Measurements from ENCODE around the gene IFT57.
"Not testable (repeated sequence)": the region's sequence is repeated elsewhere in the genome, so short reads cannot be mapped to it uniquely, and the experiment has no call there.

Gene IFT57, protein sequence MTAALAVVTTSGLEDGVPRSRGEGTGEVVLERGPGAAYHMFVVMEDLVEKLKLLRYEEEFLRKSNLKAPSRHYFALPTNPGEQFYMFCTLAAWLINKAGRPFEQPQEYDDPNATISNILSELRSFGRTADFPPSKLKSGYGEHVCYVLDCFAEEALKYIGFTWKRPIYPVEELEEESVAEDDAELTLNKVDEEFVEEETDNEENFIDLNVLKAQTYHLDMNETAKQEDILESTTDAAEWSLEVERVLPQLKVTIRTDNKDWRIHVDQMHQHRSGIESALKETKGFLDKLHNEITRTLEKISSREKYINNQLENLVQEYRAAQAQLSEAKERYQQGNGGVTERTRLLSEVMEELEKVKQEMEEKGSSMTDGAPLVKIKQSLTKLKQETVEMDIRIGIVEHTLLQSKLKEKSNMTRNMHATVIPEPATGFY

DNA sequence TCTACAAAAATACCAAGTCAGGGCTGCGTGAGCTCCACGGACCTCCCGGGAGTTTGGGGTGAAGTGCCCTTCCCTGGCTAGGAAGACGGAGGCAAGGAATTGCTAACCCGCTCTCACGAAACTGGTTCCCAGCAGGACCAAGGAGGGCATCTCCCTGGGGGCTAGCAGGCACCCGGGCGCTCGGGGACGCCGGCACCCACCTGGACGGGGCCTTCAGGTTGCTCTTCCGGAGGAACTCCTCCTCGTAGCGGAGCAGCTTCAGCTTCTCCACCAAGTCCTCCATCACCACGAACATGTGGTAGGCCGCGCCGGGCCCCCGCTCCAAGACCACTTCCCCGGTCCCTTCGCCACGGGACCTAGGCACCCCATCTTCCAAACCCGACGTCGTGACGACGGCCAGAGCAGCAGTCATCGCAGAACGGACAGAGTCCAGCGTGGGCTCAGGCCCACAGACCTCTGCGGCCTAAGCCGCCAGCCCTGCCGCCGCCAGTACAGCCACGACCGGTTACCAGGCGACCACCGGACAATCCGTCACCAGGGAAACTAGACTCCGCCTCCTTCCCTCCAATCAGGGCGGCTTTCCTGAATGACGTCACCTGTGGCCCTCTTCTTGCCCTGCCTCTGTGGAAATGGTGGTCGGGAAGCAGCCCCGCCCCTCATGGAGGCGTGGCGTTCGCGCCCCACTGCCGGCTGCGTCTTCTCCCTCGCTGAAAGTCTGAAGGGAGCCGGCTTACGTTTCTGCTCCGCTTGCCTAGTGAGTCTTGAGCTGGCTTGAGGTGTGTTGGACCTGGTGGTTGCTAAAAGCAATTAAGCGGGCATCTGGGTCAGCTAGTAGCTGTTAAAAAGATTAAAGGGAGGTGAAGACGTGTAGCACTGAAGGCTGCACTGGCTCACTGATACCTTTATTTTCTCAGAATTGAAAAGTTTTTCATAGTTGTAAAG lies at the start of gene IFT57:
Gene IFT57 (minus strand): TSS at position 514 of the 942 bp plus-strand sequence. CDS start 102 bp downstream, at position 412.
- peak; percentile 99 for DNase-seq

GRCh38 chr3:108271626-108272025 lies 49.4 kb upstream of the IFT57 start:
- no peak for DNase-seq

DNA sequence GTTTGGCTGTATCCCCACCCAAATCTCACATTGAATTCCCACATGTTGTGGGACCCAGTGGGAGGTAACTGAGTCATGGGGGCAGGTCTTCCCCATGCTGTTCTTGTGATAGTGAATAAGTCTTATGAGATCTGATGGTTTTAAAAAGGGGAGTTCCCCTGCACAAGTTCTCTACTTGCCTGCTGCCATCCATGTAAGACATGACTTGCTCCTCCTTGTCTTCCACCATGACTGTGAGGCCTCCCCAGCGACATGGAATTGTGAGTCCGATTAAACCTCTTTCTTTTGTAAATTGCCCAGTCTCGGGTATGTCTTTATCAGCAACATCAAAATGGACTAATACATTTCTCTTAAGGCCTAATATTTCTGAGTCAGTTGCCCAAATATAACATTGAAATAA lies 46.0 kb upstream of the IFT57 start:
- not testable (repeated sequence) for DNase-seq

- not testable (repeated sequence) for DNase-seq
Measured at GRCh38 chr3:108264534-108265298, 42.5 kb upstream of the IFT57 start.

DNA sequence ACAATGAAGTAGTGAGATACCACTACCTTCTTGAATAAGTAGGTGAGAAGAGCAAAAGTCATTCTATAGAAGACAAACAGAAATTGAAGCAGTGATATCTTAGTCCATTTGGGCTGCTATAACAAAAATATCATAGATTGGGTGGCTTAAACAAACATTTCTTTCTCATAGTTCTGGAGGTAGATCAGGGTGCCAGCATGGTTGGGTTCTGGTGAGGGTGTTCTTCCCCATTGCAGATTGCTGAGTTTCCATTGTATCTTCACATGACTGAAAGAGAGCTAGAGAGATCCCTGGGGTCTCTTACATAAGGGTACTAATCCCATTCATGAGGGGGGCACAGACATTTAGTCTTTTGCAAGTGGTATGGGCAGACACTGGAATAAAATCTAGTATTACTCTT lies 32.9 kb upstream of the IFT57 start:
- no peak for DNase-seq

- no peak for DNase-seq
Measured at GRCh38 chr3:108251844-108252243, 29.6 kb upstream of the IFT57 start.

DNA sequence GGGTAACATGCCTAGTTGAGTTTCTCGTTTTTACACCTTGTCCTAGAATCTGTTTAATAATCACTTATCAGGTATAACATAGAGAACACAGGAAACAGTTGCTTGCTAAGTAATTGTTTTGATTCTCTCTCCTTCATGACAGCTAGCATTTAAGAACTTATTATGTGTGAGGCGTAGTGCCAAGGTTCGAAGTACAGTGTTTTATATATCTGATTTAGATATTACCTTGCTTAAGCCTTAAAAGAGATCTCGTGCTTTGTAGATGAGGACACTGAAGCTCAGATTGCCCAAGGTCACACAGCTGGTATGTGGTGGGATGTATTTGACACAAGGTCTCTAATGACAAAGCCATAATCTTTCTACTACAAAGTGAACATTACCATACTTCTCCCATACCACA lies 29.0 kb upstream of the IFT57 start:
- DNase-seq = no peak

DNA sequence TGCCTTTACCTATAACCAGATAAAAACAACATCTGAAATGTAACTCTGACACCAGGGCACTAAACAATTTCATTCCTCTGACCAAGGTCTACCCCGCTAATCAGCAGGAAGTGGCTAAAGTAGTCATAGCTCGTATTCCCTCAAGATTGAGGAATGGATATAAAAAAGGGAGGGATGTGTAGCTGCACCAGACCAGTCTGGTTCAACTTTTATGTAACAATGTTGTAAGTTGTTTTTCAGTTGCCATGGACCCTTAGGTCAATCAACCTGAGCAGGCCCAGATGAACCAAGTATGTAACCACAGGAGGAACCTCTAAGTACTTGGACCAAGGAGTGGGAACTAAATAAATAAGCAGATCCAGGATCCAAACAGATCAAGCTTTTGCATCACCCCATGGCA lies 28.4 kb upstream of the IFT57 start:
- DNase-seq = peak; percentile 4

- no peak for DNase-seq
Measured at GRCh38 chr3:108243243-108243642, 21.0 kb upstream of the IFT57 start.

GRCh38 chr3:108242776-108243175 lies 20.6 kb upstream of the IFT57 start:
- DNase-seq = no peak

DNA sequence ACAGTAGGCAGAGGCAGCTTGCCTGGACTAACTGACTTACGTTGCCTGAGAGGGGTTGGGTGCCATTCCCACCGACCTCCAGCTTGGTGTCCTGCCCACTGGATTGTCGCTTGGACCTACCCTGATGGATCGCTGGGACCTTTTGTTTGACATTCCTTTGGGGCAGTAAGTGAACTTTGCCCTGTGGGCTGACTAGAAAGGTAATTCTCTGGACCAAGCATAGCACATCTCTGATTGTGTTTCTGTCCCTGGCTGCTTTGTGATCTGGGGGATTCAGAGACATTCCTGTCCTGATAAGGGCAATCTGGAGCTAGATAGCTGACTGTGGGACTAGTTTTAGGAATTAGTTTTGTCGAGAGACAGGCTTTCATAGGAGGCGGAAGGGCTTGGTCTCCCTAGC lies 19.5 kb upstream of the IFT57 start:
- DNase-seq = no peak

- no peak for DNase-seq
Measured at GRCh38 chr3:108241146-108241545, 18.9 kb upstream of the IFT57 start.

- DNase-seq = peak; percentile 45
Measured at GRCh38 chr3:108239082-108239481, 16.9 kb upstream of the IFT57 start.

GRCh38 chr3:108235290-108235689 lies 13.1 kb upstream of the IFT57 start:
- DNase-seq = no peak

DNA sequence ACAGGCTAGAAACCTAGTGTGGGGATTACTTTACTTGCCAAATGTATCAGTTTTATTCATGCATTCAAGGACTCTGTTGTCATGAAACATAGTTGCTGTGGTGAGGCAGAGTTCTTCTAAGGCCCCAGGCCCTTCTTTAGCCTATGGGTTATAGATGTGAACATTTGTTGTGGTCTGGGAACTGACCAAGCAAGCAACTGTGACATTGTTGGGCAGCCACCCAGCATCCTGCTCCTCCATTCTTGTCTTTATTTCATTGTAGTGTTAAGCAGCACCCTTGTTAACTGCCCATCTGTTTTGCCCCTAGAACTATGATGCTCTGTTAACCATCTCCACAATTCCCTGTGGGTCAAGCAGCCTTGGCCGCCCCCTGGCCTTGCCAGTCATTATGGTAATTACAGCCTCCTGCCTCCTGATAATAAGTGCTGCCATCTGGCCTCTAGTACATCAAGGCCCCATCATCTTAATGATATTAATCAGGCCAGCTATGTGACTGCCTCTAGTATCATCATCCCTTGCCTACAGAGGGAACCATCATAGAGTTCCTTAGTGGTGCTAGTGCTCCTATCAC lies 12.2 kb upstream of the IFT57 start:
- DNase-seq = no peak

DNA sequence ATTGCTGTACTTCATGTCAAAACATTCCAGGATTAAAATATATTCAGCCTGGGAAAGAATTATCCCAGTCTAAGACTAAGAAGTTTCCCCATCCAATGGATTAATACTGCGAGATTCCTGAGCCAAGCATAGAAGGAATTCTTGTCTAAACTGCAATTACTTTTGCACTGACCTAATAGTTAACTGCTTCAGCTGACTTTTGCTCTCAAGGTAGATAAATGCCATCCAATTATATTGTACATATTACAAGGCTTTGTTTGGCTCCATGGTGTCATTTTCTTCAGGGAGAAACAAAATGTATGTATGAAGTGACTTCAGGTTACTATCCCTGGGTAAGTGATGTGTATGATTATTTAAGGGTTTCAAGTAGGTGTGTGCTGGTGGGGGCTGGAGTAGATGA lies 6.1 kb upstream of the IFT57 start:
- no peak for DNase-seq

- peak; percentile 38 for DNase-seq
Measured at GRCh38 chr3:108227131-108227530, 4.9 kb upstream of the IFT57 start.

DNA sequence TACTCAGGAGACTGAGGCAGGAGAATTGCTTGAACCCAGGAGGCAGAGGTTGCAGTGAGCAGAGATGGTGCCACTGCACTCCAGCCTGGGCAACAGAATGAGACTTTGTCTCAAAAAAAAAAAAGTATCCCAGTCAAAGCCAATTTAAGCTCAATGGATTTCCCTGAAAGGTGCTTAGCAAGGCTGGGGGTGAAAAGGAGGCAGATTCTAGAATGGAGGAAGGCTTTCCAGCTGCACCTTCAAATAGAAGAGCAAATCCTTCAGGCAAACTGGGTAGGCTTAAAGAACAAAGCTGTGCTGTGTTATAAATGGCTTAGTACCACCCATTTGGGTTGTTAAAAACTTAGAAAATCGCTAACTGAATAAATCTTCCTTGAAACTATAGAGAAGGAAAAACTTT lies 3.0 kb upstream of the IFT57 start:
- no peak for DNase-seq

- DNase-seq = peak; percentile 79
Measured at GRCh38 chr3:108223928-108224327, 1.7 kb upstream of the IFT57 start.

GRCh38 chr3:108222853-108223565 lies 785 bp upstream of the IFT57 start:
- DNase-seq = peak; percentile 42

DNA sequence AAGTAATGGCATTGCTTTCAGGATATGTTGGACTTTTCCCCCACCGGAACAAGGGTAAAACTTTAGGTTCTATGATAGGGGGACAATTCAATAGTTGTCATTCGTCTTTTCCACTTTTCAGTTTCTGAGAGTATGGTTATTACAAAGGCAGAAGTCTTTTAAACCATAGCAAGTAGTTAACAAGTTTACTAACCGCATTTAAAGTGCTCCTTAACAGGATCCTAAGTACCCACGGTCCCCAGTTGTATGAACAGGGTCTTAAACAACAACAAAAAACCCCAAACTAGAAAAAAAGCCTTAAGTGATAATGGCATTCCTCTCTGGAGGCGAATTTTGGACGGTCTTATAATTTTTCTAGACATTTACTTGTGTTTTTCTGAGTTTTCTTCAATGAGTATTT lies 831 bp downstream of the IFT57 start:
- DNase-seq = peak; percentile 28

GRCh38 chr3:108219336-108219735 lies 2.9 kb downstream of the IFT57 start:
- no peak for DNase-seq

All from hematopoietic multipotent progenitor cell treated with erythropoietin and hydrocortisone succinate and interleukin-3 and kit ligand, for 4 days (in vitro differentiated cells).